ENCODE measurements around the gene CREB3L1. TPM values are rescaled to one million over a fixed set of nuclear protein-coding genes. Genes with fewer than 3 reads are reported as not detected.
"Not testable (repeated sequence)": the region's sequence is repeated elsewhere in the genome, so short reads cannot be mapped to it uniquely, and the experiment has no call there.

Gene CREB3L1
- total RNA-seq, 1 donor: 33.3 TPM

DNA sequence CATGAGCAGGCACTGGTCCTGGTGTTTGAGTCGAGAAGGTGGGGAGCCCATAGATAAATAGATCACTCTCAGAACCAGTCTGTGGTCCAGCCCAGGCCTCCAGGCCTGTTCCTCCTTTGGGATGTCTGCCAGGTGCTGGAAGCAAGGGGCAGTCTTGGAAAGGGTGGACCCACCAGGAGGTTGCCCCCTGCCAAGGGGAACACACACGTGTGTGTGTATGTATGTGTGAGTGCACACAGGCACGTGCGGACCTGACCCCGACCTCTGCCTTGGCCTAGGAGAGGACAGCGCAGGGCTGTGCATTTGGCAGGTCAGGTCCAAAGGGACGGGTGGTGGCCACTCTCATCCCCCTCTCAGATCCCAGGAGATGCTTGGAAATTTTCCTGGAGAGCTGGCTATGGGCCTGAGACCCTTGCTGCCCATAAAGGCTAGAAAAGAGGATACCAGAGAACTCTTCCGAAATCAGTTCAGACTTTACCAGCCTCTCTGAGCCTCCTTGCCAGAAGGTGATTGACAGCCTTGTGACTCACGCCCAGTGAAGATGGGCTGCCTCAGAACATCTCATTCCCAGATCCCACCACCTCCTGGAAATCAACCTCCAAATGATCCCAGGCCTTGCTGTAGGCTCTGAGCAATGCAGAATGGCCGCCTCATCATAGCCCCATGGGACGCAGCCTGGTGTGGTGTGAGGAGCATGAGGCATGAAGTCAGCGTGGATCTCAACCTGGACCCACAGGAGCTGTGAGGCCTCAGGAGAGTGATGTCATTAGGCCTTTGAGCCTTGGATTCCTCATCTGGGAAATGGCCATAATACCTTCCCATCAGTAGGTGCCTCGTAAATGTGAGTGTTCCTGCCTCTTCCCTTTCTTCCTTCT is 24.0 kb upstream of the CREB3L1 start:
- DNase-seq (ENCODE audit: insufficient read length, low spot score, missing footprints): peak; percentile 82
- Histone ChIP-seq H2AFZ (ENCODE audit: low read length) (peak overlapping the region; percentile 67), H3K27ac (ENCODE audit: low read depth, low read length) (peak overlapping the region; percentile 62)

DNA sequence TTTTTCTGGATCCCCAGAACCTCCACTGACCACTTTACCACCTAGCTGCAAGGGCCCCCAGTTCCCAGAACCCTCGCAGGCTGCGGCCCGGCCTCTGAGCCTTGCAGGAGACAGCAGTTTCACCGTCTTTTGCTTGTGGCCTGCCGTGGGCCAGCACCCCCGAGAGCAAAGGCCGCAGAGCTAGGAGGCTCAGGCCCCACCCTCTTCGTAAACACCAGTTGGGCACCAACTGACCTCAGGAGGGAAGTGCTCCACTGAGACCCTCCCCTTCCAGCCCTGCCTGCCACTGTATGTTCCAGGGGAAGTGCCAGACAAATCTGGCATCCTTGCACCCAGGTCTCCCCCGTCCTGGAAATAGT is 23.4 kb upstream of the CREB3L1 start:
- no peaks in the 10 kb centered on the region for H3K36me3 ChIP-seq (ENCODE audit: insufficient read depth, low read length)
- no peak overlapping the region for H3K4me2 ChIP-seq (ENCODE audit: insufficient read depth, low read length)
- H2AFZ ChIP-seq (ENCODE audit: low read length): peak overlapping the region; percentile 67
- TF ChIP-seq, protein P1, sequence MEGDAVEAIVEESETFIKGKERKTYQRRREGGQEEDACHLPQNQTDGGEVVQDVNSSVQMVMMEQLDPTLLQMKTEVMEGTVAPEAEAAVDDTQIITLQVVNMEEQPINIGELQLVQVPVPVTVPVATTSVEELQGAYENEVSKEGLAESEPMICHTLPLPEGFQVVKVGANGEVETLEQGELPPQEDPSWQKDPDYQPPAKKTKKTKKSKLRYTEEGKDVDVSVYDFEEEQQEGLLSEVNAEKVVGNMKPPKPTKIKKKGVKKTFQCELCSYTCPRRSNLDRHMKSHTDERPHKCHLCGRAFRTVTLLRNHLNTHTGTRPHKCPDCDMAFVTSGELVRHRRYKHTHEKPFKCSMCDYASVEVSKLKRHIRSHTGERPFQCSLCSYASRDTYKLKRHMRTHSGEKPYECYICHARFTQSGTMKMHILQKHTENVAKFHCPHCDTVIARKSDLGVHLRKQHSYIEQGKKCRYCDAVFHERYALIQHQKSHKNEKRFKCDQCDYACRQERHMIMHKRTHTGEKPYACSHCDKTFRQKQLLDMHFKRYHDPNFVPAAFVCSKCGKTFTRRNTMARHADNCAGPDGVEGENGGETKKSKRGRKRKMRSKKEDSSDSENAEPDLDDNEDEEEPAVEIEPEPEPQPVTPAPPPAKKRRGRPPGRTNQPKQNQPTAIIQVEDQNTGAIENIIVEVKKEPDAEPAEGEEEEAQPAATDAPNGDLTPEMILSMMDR (IDR thresholded peaks at IDR 0.05; ENCODE audit: extremely low read depth, low read depth, low read length): no peak
- H3K27ac ChIP-seq (ENCODE audit: low read depth, low read length): peak overlapping the region; percentile 62
- no peaks in the 10 kb centered on the region for H3K9me3 ChIP-seq (ENCODE audit: low read depth, low read length)
- H4K20me1 ChIP-seq (ENCODE audit: insufficient read depth, low read length): no peaks in the 10 kb centered on the region
- H3K4me3 ChIP-seq (ENCODE audit: insufficient read depth, low read length): no peak overlapping the region
- H3K79me2 ChIP-seq (ENCODE audit: insufficient read depth, low read length): no peaks in the 10 kb centered on the region
- H3K27me3 ChIP-seq (ENCODE audit: insufficient read depth, low read length): no peaks in the 10 kb centered on the region
- DNase-seq (ENCODE audit: insufficient read length, low spot score, missing footprints): no peak
- H3K4me1 ChIP-seq (ENCODE audit: insufficient read depth, low read length): peaks cover 27% of the 10 kb centered on the region

More for the DNA sequence above, 24.0 kb upstream of the CREB3L1 start:
- Histone ChIP-seq H3K4me1 (ENCODE audit: insufficient read depth, low read length) (peaks cover 32% of the 10 kb centered on the region), H3K27me3 (ENCODE audit: insufficient read depth, low read length) (no peaks in the 10 kb centered on the region), H3K79me2 (ENCODE audit: insufficient read depth, low read length) (no peaks in the 10 kb centered on the region), H3K9me3 (ENCODE audit: low read depth, low read length) (no peaks in the 10 kb centered on the region), H4K20me1 (ENCODE audit: insufficient read depth, low read length) (no peaks in the 10 kb centered on the region), H3K36me3 (ENCODE audit: insufficient read depth, low read length) (no peaks in the 10 kb centered on the region), H3K4me2 (ENCODE audit: insufficient read depth, low read length) (no peak overlapping the region), H3K4me3 (ENCODE audit: insufficient read depth, low read length) (no peak overlapping the region)
- TF ChIP-seq, protein P1 (IDR thresholded peaks at IDR 0.05; ENCODE audit: extremely low read depth, low read depth, low read length): no peak

DNA sequence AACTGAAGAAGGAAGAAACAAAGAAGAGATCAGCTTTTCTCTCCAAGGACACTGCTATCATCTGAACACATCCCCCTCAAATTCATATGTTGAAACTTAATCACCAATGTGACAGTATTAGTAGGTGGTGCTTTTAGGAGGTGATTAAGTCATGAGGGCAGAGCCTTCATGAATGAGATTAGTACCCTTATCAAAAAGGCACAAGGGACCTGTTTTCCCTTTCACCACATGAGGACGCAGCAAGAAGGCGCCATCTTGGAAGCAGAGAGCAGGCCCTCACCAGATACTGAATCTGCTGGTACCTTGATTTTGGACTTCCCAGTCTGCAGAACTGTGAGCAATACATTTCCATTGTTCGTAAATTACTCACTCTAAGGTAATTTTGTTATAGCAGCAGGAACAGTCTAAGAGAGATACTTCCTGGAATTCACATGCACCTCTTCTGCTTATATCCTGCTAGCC is 20.9 kb upstream of the CREB3L1 start:
- no peaks in the 10 kb centered on the region for H3K36me3 ChIP-seq (ENCODE audit: insufficient read depth, low read length)
- no peak overlapping the region for H3K4me2 ChIP-seq (ENCODE audit: insufficient read depth, low read length)
- no peak overlapping the region for H2AFZ ChIP-seq (ENCODE audit: low read length)
- H3K27me3 ChIP-seq (ENCODE audit: insufficient read depth, low read length): no peaks in the 10 kb centered on the region
- H3K79me2 ChIP-seq (ENCODE audit: insufficient read depth, low read length): no peaks in the 10 kb centered on the region
- TF ChIP-seq, protein P1 (IDR thresholded peaks at IDR 0.05; ENCODE audit: extremely low read depth, low read depth, low read length): no peak
- H3K4me1 ChIP-seq (ENCODE audit: insufficient read depth, low read length): peaks cover 8% of the 10 kb centered on the region
- H3K27ac ChIP-seq (ENCODE audit: low read depth, low read length): no peak overlapping the region
- no peak for DNase-seq (ENCODE audit: insufficient read length, low spot score, missing footprints)
- H4K20me1 ChIP-seq (ENCODE audit: insufficient read depth, low read length): no peaks in the 10 kb centered on the region
- no peaks in the 10 kb centered on the region for H3K9me3 ChIP-seq (ENCODE audit: low read depth, low read length)
- H3K4me3 ChIP-seq (ENCODE audit: insufficient read depth, low read length): no peak overlapping the region

DNA sequence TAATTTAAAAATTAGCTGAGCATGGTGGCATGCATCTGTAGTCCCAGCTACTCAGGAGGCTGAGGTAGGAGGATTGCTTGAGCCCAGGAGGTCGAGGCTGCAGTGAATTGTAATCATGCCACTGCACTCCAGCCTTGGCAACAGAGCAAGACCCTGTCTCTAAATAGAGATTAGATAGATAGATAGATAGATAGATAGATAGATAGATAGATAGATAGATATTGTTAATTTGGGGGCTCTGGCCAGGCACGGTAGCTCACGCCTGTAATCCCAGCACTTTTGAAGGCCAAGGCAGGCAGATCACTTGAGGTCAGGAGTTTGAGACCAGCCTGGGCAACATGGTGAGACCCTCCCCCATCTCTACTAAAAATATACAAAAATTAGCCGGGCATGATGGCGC is 18.1 kb upstream of the CREB3L1 start:
- H3K27me3 ChIP-seq (ENCODE audit: insufficient read depth, low read length); DNase-seq (ENCODE audit: insufficient read length, low spot score, missing footprints); H3K4me2 ChIP-seq (ENCODE audit: insufficient read depth, low read length); H3K9me3 ChIP-seq (ENCODE audit: low read depth, low read length); H3K4me1 ChIP-seq (ENCODE audit: insufficient read depth, low read length); H3K79me2 ChIP-seq (ENCODE audit: insufficient read depth, low read length); H2AFZ ChIP-seq (ENCODE audit: low read length); H3K4me3 ChIP-seq (ENCODE audit: insufficient read depth, low read length); H3K36me3 ChIP-seq (ENCODE audit: insufficient read depth, low read length); H3K27ac ChIP-seq (ENCODE audit: low read depth, low read length); H4K20me1 ChIP-seq (ENCODE audit: insufficient read depth, low read length): not testable (repeated sequence)

Measured in osteoblast (primary cell).